Kidney (tissue), 14 donors: Measurements from ENCODE around the gene TRIM25. TPM values are rescaled to one million over a fixed set of nuclear protein-coding genes. Genes with fewer than 3 reads are reported as not detected.

Experiments
- DNase-seq, 5 donors: peaks; one replicate each; pipeline ENCODE4 v3.0.0-alpha.2; 2013 to 2020
- FAIRE-seq: peaks from 2 replicates; lab custom pipeline; 2012; peaks lifted over from hg19 to GRCh38; lab: Jason Lieb, UNC
- H3K27ac ChIP-seq, 2 donors: one replicate each; pipeline ENCODE4 v1.7.0; 2013; ENCODE audit warnings: low read depth in 2 of 2, low read length in 2 of 2, inconsistent platforms in 1 of 2
- H3K27me3 ChIP-seq: one replicate; pipeline ENCODE4 v1.7.1; 2013; ENCODE audit warnings: low read length, inconsistent platforms; ENCODE audit not compliant: control insufficient read depth, insufficient read depth
- H3K36me3 ChIP-seq, 3 donors: one replicate each; pipeline versions ENCODE4 v1.7.0 to v1.7.1; 2013; ENCODE audit warnings: low read length in 3 of 3, control low read depth in 1 of 3, inconsistent platforms in 1 of 3; ENCODE audit not compliant: insufficient read depth in 3 of 3, control insufficient read depth in 2 of 3
- H3K4me1 ChIP-seq, 3 donors: one replicate each; pipeline versions ENCODE4 v1.7.0 to v1.7.1; 2013; ENCODE audit warnings: low read length in 3 of 3, inconsistent platforms in 1 of 3, low read depth in 1 of 3; ENCODE audit not compliant: control insufficient read depth in 2 of 3, insufficient read depth in 2 of 3
- H3K4me3 ChIP-seq, 3 donors: one replicate each; pipeline versions ENCODE4 v1.7.0 to v1.8.1; 2013; ENCODE audit warnings: low read length in 3 of 3, control low read depth in 1 of 3, inconsistent platforms in 1 of 3
- H3K9ac ChIP-seq, 3 donors: one replicate each; pipeline versions ENCODE4 v1.7.0 to v1.7.1; 2013; ENCODE audit warnings: low read length in 3 of 3, control low read depth in 1 of 3, inconsistent platforms in 1 of 3
- H3K9me3 ChIP-seq, 3 donors: one replicate each; pipeline versions ENCODE4 v1.7.0 to v1.7.1; 2013; ENCODE audit warnings: low read length in 3 of 3, control low read depth in 1 of 3, inconsistent platforms in 1 of 3; ENCODE audit not compliant: control insufficient read depth in 2 of 3, insufficient read depth in 1 of 3
- CTCF ChIP-seq: IDR thresholded peaks from 3 replicates; pipeline ENCODE4 v1.5.1; 2012; ENCODE audit warnings: mild to moderate bottlenecking, moderate library complexity, borderline replicate concordance; ENCODE audit not compliant: insufficient read depth; ENCODE audit errors: extremely low read depth
- intact Hi-C: fragments of 100-400 bp; cut with DNase I; formaldehyde crosslinking; loops from one replicate; pipeline ENCODE4 v1.11.1; 2022
- polyA plus RNA-seq: library from polyadenylated mRNA; stranded (reverse); fragments of 350-450 nt; fragmentation: Illumina TruSeq; extraction: RNeasy Lipid Tissue Mini Kit (QIAGEN cat#74804); gene quantifications from one replicate; pipeline ENCODE4 v1.2.3, GENCODE V29; 2014; ENCODE audit warnings: low read depth, low replicate concordance; ENCODE audit not compliant: insufficient read depth
- total RNA-seq: library from RNA; stranded (reverse); fragmentation: NEBNext Ultra II Directional; extraction: Animal tissue kit (Norgen Biotek cat#: 25700); gene quantifications from one replicate; pipeline ENCODE4 v1.2.1, GENCODE V29; 2021
- donor health status: control.
- donor health status: control.
- donor health status: control.
- donor health status: control.
- donor health status: control.
- donor health status: DM: yes; HTN: yes; CAD: no.
- donor health status: Normal renal cell carcinoma (clear cell type).

TRIM25 gene
- total and polyA plus RNA-seq, 2 donors from 2014 or later, result 8.4 to 62.3 TPM

- no peak overlapping the region for H3K4me3 ChIP-seq
- no peak for DNase-seq
- TF ChIP-seq CTCF, result no peak
- peaks cover 0 to 8% (median 6%) of the 10 kb centered on the region in 3 donors for H3K36me3 ChIP-seq
- no peak overlapping the region for H3K27ac ChIP-seq
- peaks cover 0 to 6% (median 0%) of the 10 kb centered on the region in 3 donors for H3K9me3 ChIP-seq
- no peaks in the 10 kb centered on the region for H3K4me1 ChIP-seq
- no peaks in the 10 kb centered on the region for H3K27me3 ChIP-seq
- H3K9ac ChIP-seq, result no peak overlapping the region
- no peak for FAIRE-seq
- intact Hi-C loops, result no loop called here
Measured at GRCh38 chr17:56885312-56885657, 28.6 kb downstream of the TRIM25 start.

GRCh38 chr17:56884483-56885311 lies 29.2 kb downstream of the TRIM25 start:
- intact Hi-C loops, result no loop called here
- TF ChIP-seq CTCF, result no peak

GRCh38 chr17:56883616-56884015 lies 30.2 kb downstream of the TRIM25 start:
- H3K4me1 ChIP-seq, result no peaks in the 10 kb centered on the region
- intact Hi-C loops, result no loop called here
- DNase-seq, result no peak
- H3K9me3 ChIP-seq, result peaks cover 0 to 6% (median 0%) of the 10 kb centered on the region in 3 donors
- H3K9ac ChIP-seq, result no peak overlapping the region
- no peak overlapping the region for H3K4me3 ChIP-seq
- H3K36me3 ChIP-seq, result peaks cover 0 to 2% (median 0%) of the 10 kb centered on the region in 3 donors
- H3K27me3 ChIP-seq, result no peaks in the 10 kb centered on the region
- no peak for TF ChIP-seq CTCF
- no peak for FAIRE-seq
- H3K27ac ChIP-seq, result no peak overlapping the region

More at GRCh38 chr17:56884483-56885311, 29.2 kb downstream of the TRIM25 start:
- Histone ChIP-seq H3K4me1 (no peaks in the 10 kb centered on the region), H3K4me3 (no peak overlapping the region), H3K9ac (no peak overlapping the region), H3K27me3 (no peaks in the 10 kb centered on the region), H3K9me3 (peaks cover 0 to 6% (median 0%) of the 10 kb centered on the region in 3 donors), H3K27ac (no peak overlapping the region), H3K36me3 (peaks cover 0 to 4% (median 2%) of the 10 kb centered on the region in 3 donors)
- no peak for DNase-seq
- no peak for FAIRE-seq
